B cell (primary cell): ENCODE measurements around the gene CSF1R. TPM values are rescaled to one million over a fixed set of nuclear protein-coding genes. Genes with fewer than 3 reads are reported as not detected.

ENCODE experiments used
- ATAC-seq: fragments of 200-7000 bp; cut with Tn5 transposase; one replicate; pipeline ENCODE4 v1.10.0; 2021; ENCODE audit warnings: low read depth, mild to moderate bottlenecking, moderate number of reproducible peaks, moderate library complexity
- CTCF ChIA-PET: fragments of 350-600 bp; sonication (Branson Sonifier 250); formaldehyde crosslinking; loops from one replicate; lab custom pipeline; 2021; ENCODE audit warnings: antibody characterized with exemption, inconsistent platforms; lab: Charles Lee
- POLR2A ChIA-PET: fragments of 350-600 bp; sonication (Branson Sonifier 250); formaldehyde crosslinking; loops from one replicate; lab custom pipeline; 2021; ENCODE audit warnings: antibody characterized with exemption; lab: Charles Lee
- DNase-seq: peaks from one replicate; pipeline ENCODE4 v3.0.0; 2013
- H2AFZ ChIP-seq: 2 replicates; pipeline ENCODE4 v1.6.1; 2012; ENCODE audit warnings: mild to moderate bottlenecking, low read depth, low read length; ENCODE audit not compliant: insufficient read depth, poor library complexity, severe bottlenecking
- H3K27ac ChIP-seq, 2 donors: 1 replicate in 1 of 2; 2 replicates in 1 of 2; pipeline ENCODE4 v1.5.1; 2012 to 2013; ENCODE audit warnings: low read length in 2 of 2, mild to moderate bottlenecking in 2 of 2, moderate library complexity in 1 of 2
- H3K27me3 ChIP-seq, 4 experiments: fragments of 200-600 bp in 1 of 4; sonication (generic) in 1 of 4; replicated peaks in 1 of 4; 1 replicate in 2 of 4; 2 replicates in 2 of 4; pipeline versions ENCODE4 v1.6.1 to v1.7.0; 2013 to 2016; ENCODE audit warnings: low read length in 3 of 4, mild to moderate bottlenecking in 2 of 4, mixed read lengths in 1 of 4, moderate library complexity in 1 of 4; ENCODE audit not compliant: insufficient read depth in 4 of 4, control insufficient read depth in 3 of 4; ENCODE audit errors: control extremely low read depth in 1 of 4
- H3K36me3 ChIP-seq, 2 experiments: replicated peaks in 1 of 2; 1 replicate in 1 of 2; 2 replicates in 1 of 2; pipeline versions ENCODE4 v1.6.1 to v1.7.1; 2013; ENCODE audit warnings: low read length in 1 of 2; ENCODE audit not compliant: insufficient read depth in 2 of 2, control insufficient read depth in 1 of 2; ENCODE audit errors: control extremely low read depth in 1 of 2, extremely low read depth in 1 of 2
- H3K4me1 ChIP-seq, 2 donors: fragments of 200-600 bp in 1 of 2; sonication (generic) in 1 of 2; 1 replicate in 1 of 2; 2 replicates in 1 of 2; pipeline versions ENCODE4 v1.5.1 to v1.6.1; 2013 to 2017; ENCODE audit warnings: low read length in 2 of 2; ENCODE audit not compliant: control insufficient read depth in 2 of 2, insufficient read depth in 2 of 2
- H3K4me2 ChIP-seq: replicated peaks from 2 replicates; pipeline ENCODE3; 2012; ENCODE audit warnings: mild to moderate bottlenecking, low read depth, low read length; ENCODE audit not compliant: poor library complexity, severe bottlenecking
- H3K4me3 ChIP-seq, 5 experiments: fragments of 200-600 bp in 1 of 5; sonication (generic) in 1 of 5; 1 replicate in 3 of 5; 2 replicates in 2 of 5; pipeline versions ENCODE4 v1.5.1 to v1.7.0; 2011 to 2016; ENCODE audit warnings: low read length in 4 of 5, mild to moderate bottlenecking in 4 of 5, low read depth in 2 of 5, control low read depth in 1 of 5, moderate library complexity in 1 of 5; ENCODE audit not compliant: insufficient read depth in 1 of 5; ENCODE audit errors: control extremely low read depth in 1 of 5, extremely low read depth in 1 of 5
- H3K79me2 ChIP-seq: fragments of 200-600 bp; sonication (generic); one replicate; pipeline ENCODE4 v1.6.0; 2016; ENCODE audit warnings: low read length; ENCODE audit not compliant: control insufficient read depth, insufficient read depth
- H3K9ac ChIP-seq: fragments of 200-600 bp; sonication (generic); 2 replicates; pipeline ENCODE4 v1.6.1; 2017; ENCODE audit warnings: mild to moderate bottlenecking, low read length, moderate library complexity
- H3K9me3 ChIP-seq, 3 donors: one replicate each; pipeline versions ENCODE4 v1.6.1 to v1.7.1; 2013; ENCODE audit warnings: low read length in 2 of 3; ENCODE audit not compliant: control insufficient read depth in 2 of 3, insufficient read depth in 1 of 3; ENCODE audit errors: control extremely low read depth in 1 of 3
- H4K20me1 ChIP-seq: 2 replicates; pipeline ENCODE4 v1.6.0; 2012; ENCODE audit warnings: mild to moderate bottlenecking, low read length; ENCODE audit not compliant: insufficient read depth, control insufficient read depth, poor library complexity, severe bottlenecking
- H3K27ac Mint-ChIP-seq: one replicate; pipeline ENCODE4 v1.8.0; 2021; ENCODE audit warnings: mixed read lengths
- H3K27me3 Mint-ChIP-seq: one replicate; pipeline ENCODE4 v1.8.0; 2021; ENCODE audit warnings: mixed read lengths
- H3K4me1 Mint-ChIP-seq: one replicate; pipeline ENCODE4 v1.8.0; 2021; ENCODE audit warnings: mixed read lengths
- H3K4me3 Mint-ChIP-seq: one replicate; pipeline ENCODE4 v1.8.0; 2021; ENCODE audit warnings: mixed read lengths
- H3K9me3 Mint-ChIP-seq: one replicate; pipeline ENCODE4 v1.8.0; 2022; ENCODE audit warnings: mixed read lengths; ENCODE audit not compliant: insufficient read depth
- CTCF ChIP-seq: fragments of 200-600 bp; IDR thresholded peaks from one replicate; pipeline ENCODE4 v1.8.0; 2022; ENCODE audit warnings: antibody characterized with exemption, mild to moderate bottlenecking
- EZH2 ChIP-seq: IDR thresholded peaks from 2 replicates; pipeline ENCODE4 v1.6.1; 2012; ENCODE audit warnings: borderline replicate concordance, low read depth, mild to moderate bottlenecking, moderate library complexity, low read length; ENCODE audit not compliant: insufficient read depth, poor library complexity, severe bottlenecking
- WGBS: methylation state at CpG from one replicate; pipeline ENCODE4 v1.1.5; 2013; ENCODE audit warnings: missing lambda C conversion rate; ENCODE audit not compliant: insufficient coverage; 5-methylcytosine and 5-hydroxymethylcytosine counted together
- intact Hi-C: fragments of 100-400 bp; cut with micrococcal nuclease; formaldehyde crosslinking; loops from one replicate; pipeline ENCODE4 v1.10.0; 2022
- polyA plus RNA-seq: library from polyadenylated mRNA; depleted of rRNA; stranded (reverse); fragments of >200 nt; gene quantifications from 2 replicates; pipeline ENCODE4 v1.2.3, GENCODE V29; 2012
- total RNA-seq, 2 donors: library from RNA; stranded (reverse); fragments of 120-200 nt in 1 of 2; gene quantifications; 1 replicate in 1 of 2; 2 replicates in 1 of 2; pipeline versions ENCODE4 v1.2.3 to v1.2.4, GENCODE V29; 2013 to 2022

The CSF1R gene
- total and polyA plus RNA-seq, 2 donors (not counting 1 experiment from before 2014, with no cell fraction given), result 1.6 to 2.5 TPM

DNA sequence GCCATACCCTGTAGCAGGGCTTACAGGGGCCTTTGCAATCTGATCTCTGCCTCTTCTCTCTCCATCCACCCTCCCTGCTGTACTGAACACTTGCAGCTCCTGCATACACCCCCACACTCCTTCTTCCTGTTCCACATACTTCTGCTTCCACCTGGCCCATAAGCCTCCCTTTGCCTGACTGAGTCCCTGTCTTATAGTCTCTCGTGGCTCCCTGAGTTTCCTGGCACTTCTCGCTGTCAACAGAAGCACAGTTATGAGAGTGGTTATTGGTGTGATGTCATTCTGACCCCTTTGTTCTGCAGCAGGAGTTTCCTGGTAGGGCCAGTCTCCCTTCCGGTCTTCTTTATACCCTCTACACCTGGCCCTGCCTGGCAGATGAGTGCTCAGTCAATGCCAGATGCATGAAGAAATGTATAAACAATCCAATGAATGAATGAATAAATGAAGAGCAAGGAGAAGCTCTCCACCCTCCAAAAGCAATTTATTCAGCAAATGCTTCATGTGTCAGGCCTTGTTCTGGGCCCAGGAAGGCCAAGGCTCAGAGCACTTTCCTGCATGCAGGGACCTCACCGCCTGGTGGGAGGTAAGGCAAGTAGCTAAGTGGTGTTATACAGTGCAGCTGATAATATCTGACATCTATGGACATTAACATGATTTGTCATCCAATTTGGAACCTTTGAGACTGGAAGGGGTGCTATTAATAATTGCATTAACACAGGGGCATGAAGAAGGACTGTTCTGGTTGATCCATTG lies 20.5 kb upstream of the CSF1R start:
- Histone ChIP-seq H3K27me3 (no peaks in the 10 kb centered on the region), H3K36me3 (no peaks in the 10 kb centered on the region), H3K79me2 (no peaks in the 10 kb centered on the region), H3K27ac (no peak overlapping the region), H3K4me1 (peaks cover 0 to 6% of the 10 kb centered on the region in 2 donors), H3K9ac (no peak overlapping the region), H2AFZ (no peak overlapping the region), H4K20me1 (no peaks in the 10 kb centered on the region), H3K4me3 (no peak overlapping the region), H3K9me3 (no peaks in the 10 kb centered on the region), H3K4me2 (no peak overlapping the region)
- H3K4me3 Mint-ChIP-seq, result no peak overlapping the region
- TF ChIP-seq EZH2 (no peak), CTCF (no peak)
- POLR2A ChIA-PET, result no interaction called here
- no peaks in the 10 kb centered on the region for H3K9me3 Mint-ChIP-seq
- peaks cover 8% of the 10 kb centered on the region for H3K4me1 Mint-ChIP-seq
- H3K27ac Mint-ChIP-seq, result no peak overlapping the region
- CTCF ChIA-PET, result no interaction called here
- 80% methylated on average over 2 of the region's 4 CpGs for whole genome bisulfite sequencing
- H3K27me3 Mint-ChIP-seq, result peaks cover 9% of the 10 kb centered on the region
- intact Hi-C loops, result no loop called here
- ATAC-seq, result no peak
- DNase-seq, result no peak

DNA sequence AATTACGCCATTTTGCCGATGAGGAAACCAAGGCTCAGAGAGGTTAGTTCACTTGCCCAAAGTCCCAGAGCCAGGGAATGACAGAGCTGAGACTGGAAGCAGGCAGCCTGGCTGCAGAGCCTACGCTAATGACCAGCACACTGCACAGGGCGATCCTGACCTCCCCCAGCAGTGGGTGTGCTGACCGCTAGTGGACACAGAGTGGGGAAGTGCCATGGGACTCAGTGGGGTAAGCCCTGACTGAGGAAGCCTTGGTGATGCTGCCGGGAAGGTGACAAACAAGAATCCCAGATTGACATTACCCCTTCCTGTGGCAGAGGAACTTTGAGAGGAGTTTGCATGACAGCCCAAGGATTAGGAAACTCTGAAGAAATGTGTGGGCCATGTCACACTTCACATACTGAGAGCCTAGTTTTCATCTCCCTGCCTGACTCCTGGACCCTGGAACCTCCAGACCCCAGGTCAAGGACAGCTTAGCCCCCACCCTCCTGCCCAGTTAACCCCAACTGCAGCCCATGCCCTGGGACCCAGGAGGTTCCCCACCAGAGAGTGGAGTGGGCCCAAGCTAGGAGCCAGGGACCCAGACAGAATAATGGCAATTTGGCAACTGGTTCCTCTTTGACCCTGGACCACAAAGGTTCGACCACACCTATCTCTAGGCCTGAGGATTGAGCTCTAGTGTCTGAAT lies 19.7 kb upstream of the CSF1R start:
- 100% methylated on average over 6 of the region's 7 CpGs for WGBS
- H2AFZ ChIP-seq, result no peak overlapping the region
- no peak overlapping the region for H3K4me3 ChIP-seq
- ATAC-seq (no peak), DNase-seq (no peak)
- no peak overlapping the region for H3K4me3 Mint-ChIP-seq
- no peaks in the 10 kb centered on the region for H3K9me3 ChIP-seq
- no peak overlapping the region for H3K4me2 ChIP-seq
- H3K4me1 ChIP-seq, result peaks cover 0 to 6% of the 10 kb centered on the region in 2 donors
- POLR2A ChIA-PET, result no interaction called here
- no peak overlapping the region for H3K27ac Mint-ChIP-seq
- no peaks in the 10 kb centered on the region for H3K36me3 ChIP-seq
- no peak overlapping the region for H3K9ac ChIP-seq
- CTCF ChIA-PET, result no interaction called here
- H3K27me3 Mint-ChIP-seq, result peaks cover 3% of the 10 kb centered on the region
- no peaks in the 10 kb centered on the region for H3K79me2 ChIP-seq
- intact Hi-C loops, result no loop called here
- no peaks in the 10 kb centered on the region for H3K9me3 Mint-ChIP-seq
- no peak overlapping the region for H3K27ac ChIP-seq
- peaks cover 8% of the 10 kb centered on the region for H3K4me1 Mint-ChIP-seq
- H3K27me3 ChIP-seq, result no peaks in the 10 kb centered on the region
- no peak for TF ChIP-seq EZH2
- TF ChIP-seq CTCF, result no peak
- H4K20me1 ChIP-seq, result no peaks in the 10 kb centered on the region
